IPS-18c (cell line): ENCODE data around the gene OR2AJ1.
"Not testable (repeated sequence)": the region's sequence is repeated elsewhere in the genome, so short reads cannot be mapped to it uniquely, and the experiment has no call there.

Experiments
- H3K4me3 ChIP-seq: 2 replicates; pipeline ENCODE4 v1.7.0; 2013; ENCODE audit warnings: low read depth, mild to moderate bottlenecking, low read length, moderate library complexity; ENCODE audit not compliant: insufficient read depth
- H3K9me3 ChIP-seq: one replicate; pipeline ENCODE4 v1.6.1; 2013; ENCODE audit warnings: mild to moderate bottlenecking, low read length, moderate library complexity; ENCODE audit not compliant: control insufficient read depth, insufficient read depth

Gene OR2AJ1

DNA sequence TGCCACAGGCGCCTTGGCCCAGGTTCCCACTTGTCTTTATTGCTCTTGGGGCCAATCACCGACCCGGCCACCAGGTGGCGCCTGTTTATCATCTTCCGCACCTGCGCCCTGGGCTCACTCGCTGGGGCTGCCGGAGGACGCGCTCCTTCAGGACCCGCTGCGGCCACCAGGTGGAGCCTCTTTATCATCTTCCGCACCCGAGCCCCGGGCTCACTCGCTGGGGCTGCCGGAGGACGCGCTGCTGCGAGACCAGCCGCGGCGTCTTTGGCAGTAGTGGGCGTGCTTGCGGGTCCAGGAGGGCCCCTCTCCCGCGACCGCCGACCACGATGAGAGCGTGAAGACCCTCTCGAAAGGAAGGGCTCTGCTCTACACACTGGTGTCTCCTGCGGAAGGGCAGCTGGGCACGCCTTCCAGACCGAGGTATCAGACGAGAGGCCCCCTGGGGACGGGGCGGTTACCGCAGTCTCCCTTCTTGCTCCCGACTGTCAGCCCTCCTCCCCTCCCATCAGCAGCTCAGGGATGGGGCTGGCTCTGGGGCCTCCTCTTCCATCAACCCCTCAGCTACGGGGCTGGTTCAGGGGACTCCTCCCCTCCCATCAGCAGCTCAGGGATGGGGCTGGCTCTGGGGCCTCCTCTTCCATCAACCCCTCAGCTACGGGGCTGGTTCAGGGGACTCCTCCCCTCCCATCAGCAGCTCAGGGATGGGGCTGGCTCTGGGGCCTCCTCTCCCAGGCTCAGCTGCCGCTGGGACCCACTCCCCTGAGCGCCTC is 12.5 kb downstream of the OR2AJ1 start:
- H3K4me3 ChIP-seq = peak overlapping the region; percentile 79
- H3K9me3 ChIP-seq = not testable (repeated sequence)

DNA sequence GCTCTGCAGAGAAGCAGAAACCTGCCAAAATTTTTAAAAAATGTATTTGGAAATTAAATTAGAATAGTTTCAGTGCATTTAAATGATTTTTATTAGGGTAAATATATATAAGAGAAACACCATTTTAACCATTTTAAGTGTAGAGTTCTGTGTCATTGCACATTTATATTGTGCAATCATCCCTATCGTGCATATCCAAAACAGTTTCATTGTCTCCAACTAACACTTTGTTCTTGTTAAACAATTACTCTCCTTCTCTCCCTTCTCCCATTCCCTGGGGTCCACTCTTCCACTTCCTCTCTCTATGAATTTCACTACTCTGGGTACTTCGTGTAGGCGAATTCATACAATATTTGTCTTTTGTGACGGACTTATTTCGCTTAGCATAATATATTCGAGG is 17.9 kb downstream of the OR2AJ1 start:
- Histone ChIP-seq H3K9me3 (no peaks in the 10 kb centered on the region), H3K4me3 (no peak overlapping the region)

DNA sequence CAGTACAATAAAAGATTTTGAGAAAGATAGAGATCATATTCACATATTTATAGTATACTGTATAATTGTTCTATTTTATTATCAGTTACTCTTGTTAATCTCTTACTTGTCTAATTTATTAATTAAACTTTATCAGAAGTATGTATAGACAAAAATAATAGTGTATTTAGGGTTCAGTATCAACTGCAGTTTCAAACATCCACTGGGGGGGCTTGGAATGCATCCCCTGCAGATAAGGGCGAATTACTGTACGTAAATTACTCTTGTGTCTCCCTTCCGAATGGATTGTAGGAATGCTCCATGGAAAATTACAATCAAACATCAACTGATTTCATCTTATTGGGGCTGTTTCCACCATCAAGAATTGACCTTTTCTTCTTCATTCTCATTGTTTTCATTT is 23.9 kb downstream of the OR2AJ1 start, which contains the start of gene OR2L8:
Gene OR2L8, plus strand, starts transcription at position 301 of the 400 bp plus-strand sequence. Its CDS starts 0 bp downstream, at position 301.
- Histone ChIP-seq H3K4me3 (no peak within 1 kb of the TSS), H3K9me3 (no peaks in the 10 kb centered on the region)

DNA sequence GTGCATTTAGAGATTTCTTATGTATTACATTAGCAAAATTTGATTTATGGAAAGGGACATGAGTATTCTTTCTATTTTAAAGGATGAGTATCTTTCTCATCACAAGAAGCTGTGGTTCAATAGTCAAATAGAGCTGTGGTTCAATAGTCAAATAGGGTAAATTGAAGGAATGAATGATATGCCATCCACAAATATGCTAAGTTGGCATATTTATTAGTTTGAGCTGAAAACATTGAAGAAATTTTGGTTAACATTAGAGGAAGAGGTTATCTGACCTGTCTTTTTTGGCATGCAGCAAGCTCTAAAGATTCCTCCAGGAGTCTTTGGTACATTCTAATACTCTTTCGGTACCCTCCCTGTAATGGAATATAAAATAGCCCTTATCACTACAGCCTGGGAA is 28.7 kb downstream of the OR2AJ1 start:
- Histone ChIP-seq H3K9me3 (no peaks in the 10 kb centered on the region), H3K4me3 (no peak overlapping the region)

DNA sequence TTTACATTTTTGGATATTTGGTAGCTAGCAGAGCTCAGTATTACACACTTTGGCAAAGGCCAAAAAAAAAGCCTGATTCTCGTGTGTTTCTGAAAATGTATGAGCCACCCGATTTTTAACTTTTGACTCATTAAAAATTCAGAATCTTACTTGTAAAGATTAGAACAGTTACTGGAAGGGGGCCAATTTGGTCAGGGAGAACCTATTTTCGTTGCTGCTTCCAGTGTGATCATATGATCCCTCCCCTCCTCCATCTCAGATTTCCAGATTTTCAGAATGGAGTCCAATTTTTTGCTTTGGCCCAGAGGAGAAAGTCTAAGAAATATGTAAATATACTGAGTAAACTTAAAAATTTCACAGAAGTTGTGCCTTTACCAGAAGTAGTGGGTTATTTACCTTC is 37.1 kb downstream of the OR2AJ1 start:
- no peak overlapping the region for H3K4me3 ChIP-seq
- H3K9me3 ChIP-seq = no peaks in the 10 kb centered on the region

DNA sequence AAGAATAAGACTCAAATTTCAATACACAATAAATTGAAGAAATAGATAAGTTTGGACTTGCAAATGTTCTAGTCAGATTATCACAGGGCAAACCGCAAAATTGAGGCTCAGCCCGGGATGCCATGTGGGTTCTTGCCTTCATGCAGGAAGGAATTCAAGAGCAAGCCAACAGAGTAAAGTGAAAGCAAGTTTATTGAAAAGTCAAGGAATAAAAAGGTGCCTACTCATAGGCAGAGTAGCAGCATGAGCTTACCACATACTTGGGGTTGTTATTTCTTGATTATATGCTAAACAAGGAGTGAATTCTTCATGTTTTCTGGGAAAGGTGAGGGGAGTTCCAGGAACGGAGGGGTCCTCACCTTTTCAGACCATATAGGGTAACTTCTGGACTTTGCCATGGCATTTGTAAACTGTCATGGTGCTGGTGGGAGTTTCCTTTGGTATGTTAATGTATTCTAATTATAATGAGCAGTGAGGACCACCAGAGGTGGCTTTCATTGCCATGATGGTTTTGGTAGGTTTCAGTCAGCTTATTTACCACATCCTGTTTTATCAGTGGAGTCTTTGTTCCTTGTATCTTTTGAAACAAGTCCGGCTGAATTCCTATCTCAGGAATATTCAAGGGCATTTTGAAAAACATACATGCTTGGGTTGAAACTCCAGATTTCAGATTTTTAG is 38.4 kb downstream of the OR2AJ1 start:
- Histone ChIP-seq H3K4me3 (no peak overlapping the region), H3K9me3 (no peaks in the 10 kb centered on the region)

DNA sequence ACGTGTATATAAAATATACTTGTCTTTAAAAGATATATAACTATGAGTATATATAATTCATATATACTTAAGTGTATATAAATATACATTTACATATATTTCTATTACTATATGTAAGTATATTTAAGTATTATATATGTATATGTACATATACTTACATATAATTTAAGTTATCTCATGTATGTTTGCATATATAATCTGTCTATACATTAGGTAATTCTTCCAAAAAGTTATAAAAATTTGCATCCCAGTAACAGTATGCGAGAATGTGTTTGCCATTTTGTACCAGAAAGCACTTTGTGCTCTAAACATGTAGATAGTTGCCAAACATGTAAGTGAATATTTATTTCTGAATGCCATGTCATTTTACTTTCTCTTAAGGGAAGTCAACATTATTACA is 40.2 kb downstream of the OR2AJ1 start, which contains the start of gene OR2AK2:
Gene OR2AK2, plus strand, starts transcription at position 301 of the 400 bp plus-strand sequence. CDS start 144 bp downstream, outside the sequence.
- Histone ChIP-seq H3K4me3 (no peak within 1 kb of the TSS), H3K9me3 (no peaks in the 10 kb centered on the region)

DNA sequence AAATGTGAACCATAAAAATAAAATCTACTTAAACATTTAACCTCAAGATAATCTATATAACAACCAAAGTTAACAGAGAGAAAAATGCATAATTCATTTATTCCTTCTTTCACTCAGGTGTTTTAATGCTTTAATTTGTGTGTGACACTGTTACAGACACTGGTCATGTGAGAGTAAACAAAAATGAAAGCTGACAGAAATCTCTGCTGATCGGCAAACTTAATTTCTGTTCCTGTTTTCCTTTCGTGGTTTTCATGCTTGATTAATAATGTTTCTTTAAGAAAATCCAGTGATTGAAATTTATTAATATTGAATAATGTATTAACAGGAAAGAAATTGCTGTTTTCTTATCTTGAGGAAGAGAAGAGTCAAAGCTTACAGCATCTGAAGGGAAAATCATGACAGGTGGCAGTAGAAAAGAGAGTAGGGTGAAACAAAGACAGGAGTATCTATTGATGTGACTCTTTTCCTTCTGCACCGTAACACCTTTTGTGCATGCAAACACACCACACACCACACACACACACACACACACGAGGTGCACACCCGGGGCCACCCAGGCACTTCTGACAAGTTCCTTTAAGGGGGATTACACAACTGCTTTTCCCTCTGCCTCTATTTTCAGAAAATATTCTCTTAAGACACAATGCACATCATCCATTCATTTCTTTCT is 42.0 kb downstream of the OR2AJ1 start:
- no peaks in the 10 kb centered on the region for H3K9me3 ChIP-seq
- H3K4me3 ChIP-seq = no peak overlapping the region
